C4-2B (cell line): ENCODE measurements around the gene C6orf89.

Source experiments
- H3K27ac ChIP-seq: fragments of 450-650 bp; 2 replicates; pipeline ENCODE4 v1.5.1; 2017
- ZFX ChIP-seq: fragments of 450-650 bp; IDR thresholded peaks from 2 replicates; pipeline ENCODE4 v1.6.1; 2017
- TF ChIP-seq, protein P1 (sequence below): fragments of 450-650 bp; conservative IDR thresholded peaks from 2 replicates; pipeline ENCODE4 v1.5.1; 2017; ENCODE audit warnings: mild to moderate bottlenecking

Gene C6orf89

DNA sequence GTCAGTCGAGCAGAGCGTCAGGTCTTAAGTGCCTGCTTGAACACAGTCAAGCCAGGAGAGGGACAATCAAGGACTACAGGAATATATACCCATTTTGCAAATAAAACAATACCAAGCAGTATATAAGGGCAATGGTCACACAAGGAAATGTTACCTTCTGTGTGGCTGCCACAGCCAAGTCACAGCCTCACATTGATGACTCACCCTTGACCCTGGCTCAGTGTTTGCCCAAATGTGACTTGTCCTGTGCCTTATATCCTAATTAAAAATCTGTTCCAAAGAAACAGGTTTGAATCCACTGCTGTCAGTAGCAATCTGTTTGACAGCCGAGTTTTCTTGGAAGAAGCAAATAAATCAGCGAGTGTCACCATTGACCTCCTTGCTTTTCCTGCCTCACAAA, 34.3 kb downstream of the C6orf89 start:
- no peak for TF ChIP-seq ZFX
- TF ChIP-seq, protein P1, sequence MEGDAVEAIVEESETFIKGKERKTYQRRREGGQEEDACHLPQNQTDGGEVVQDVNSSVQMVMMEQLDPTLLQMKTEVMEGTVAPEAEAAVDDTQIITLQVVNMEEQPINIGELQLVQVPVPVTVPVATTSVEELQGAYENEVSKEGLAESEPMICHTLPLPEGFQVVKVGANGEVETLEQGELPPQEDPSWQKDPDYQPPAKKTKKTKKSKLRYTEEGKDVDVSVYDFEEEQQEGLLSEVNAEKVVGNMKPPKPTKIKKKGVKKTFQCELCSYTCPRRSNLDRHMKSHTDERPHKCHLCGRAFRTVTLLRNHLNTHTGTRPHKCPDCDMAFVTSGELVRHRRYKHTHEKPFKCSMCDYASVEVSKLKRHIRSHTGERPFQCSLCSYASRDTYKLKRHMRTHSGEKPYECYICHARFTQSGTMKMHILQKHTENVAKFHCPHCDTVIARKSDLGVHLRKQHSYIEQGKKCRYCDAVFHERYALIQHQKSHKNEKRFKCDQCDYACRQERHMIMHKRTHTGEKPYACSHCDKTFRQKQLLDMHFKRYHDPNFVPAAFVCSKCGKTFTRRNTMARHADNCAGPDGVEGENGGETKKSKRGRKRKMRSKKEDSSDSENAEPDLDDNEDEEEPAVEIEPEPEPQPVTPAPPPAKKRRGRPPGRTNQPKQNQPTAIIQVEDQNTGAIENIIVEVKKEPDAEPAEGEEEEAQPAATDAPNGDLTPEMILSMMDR: no peak
- peak overlapping the region; percentile 20; the same call in 1 of the 2 replicates for H3K27ac ChIP-seq

DNA sequence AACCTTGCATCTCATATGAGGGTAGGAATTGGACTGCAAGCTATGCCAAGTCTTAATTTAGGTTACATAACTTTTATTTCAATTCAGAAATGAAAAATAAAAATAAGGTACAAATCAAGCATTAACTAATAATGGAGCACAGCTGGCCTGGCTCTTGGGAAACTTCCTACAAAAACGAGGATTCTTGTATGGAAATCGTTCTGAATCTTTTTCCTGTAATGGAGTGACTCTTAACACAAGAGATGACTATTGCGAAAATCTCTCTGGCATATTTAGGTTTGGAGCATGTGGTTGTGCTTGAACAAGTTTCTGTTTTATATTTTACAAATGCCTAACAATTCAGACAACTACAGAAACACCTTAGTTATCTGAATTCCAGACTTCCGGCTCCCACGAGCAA, 34.8 kb downstream of the C6orf89 start:
- TF ChIP-seq ZFX: no peak
- TF ChIP-seq, protein P1: no peak
- H3K27ac ChIP-seq: peak overlapping the region; percentile 20; the same call in 1 of the 2 replicates

DNA sequence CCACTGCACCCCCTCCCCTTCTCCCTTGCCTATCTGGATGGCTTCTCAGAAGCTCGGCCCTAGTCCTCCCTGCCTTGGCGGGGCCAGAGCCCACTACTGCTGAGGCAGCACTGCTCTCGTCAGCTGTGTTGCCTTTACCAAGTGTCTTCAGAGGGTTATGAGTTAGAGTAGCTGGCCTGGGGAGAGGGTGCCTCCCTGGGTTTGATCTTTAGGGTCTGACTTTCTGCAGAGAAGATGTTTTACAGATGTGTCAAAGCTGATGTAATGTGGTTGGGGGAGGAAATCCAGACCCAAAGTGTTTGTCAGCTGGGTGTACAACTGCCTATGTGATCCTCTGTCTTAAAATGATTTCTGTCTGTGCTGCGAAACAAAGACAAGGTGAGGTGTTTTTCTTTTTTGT, 38.4 kb downstream of the C6orf89 start:
- no peak overlapping the region for H3K27ac ChIP-seq
- TF ChIP-seq, protein P1: no peak
- no peak for TF ChIP-seq ZFX

DNA sequence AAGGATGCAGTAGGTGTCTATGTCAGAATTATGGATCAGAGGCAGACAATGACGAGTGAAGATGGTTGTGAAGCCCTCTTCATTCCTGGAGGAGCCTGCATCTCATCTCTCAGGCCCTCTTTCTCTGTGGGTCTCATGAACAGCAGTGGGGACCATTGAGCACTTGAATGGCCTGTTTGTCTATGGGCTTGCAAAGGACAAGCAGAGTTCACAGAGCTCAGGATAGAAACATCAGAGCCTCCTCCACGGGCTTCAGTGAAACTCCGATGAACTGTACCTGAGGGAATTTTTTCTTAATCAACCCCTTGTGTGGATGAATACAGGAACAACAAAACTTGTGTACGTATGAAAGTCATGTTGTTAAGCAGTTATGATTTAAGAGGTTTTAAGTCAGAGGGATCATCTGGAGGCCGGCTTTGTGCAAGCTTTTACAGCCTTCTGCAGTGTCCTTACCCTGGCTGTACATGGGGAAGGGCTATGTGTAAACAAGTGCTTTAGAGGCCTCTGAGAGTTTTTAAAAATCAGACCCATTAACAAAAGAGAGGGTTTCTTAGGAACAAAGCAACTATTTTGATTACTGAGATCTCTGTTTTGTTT, 39.1 kb downstream of the C6orf89 start:
- no peak overlapping the region for H3K27ac ChIP-seq
- no peak for TF ChIP-seq ZFX
- TF ChIP-seq, protein P1: no peak

DNA sequence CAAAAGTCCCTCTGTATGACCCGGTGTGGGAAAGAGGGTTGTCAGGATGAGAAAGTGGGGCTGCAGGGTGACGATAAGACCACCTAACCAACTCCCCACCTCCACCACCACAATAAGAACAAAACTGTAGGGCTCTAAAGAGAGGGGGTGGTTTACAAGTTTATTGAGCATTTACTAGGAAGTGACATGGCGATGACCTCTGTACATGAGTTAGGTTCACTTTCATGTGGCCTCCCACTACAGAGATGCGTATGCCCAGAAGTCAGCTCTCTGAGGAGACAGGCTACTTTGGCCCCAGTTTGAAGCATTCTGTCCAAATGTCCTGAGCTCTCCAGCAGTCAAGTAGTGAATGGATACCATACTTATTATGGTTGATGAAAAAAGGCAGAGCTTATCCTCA, 40.1 kb downstream of the C6orf89 start:
- H3K27ac ChIP-seq: no peak overlapping the region
- no peak for TF ChIP-seq ZFX
- TF ChIP-seq, protein P1: no peak

DNA sequence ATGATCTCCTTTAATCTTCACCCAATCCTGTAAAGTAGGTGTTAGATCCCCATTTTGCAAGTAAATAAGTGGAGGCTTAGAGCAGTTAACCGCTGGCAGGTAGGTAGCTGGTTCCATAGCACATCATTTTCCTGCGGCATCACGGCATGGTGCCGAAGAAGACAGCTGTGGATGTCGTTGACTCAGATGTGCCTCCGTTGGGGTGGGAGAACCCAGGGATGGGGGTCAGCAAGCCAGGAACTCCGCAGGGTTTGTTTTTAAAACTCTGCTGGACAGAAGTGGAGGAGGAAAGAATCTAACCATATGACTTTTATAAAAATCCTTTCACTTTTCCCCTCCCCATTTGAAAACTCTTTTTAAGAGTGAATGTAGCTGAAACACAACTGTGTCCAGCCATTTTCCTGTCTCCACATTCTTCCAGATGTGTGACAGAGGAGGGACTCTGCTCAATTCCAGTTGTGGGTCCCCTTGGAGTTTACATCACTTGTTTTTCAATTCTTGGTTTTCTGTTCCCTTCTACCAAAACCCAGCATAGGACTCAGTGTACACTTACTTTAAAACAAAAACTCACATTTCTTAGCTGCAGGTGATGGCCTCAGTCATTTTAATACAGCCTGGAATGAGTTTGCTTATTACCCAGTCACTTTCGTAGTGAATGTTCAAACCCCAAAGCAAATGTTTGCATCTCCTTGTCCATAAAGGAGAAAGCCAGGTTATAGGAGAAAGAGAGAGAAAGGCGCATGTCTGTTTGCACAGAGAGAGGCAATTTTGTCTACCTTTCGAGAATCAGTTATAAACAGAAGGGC, 41.2 kb downstream of the C6orf89 start:
- no peak overlapping the region for H3K27ac ChIP-seq
- TF ChIP-seq, protein P1: no peak
- no peak for TF ChIP-seq ZFX
